HG03135 (cell line): ENCODE results near the gene MOV10.
"Not testable (repeated sequence)": the region's sequence is repeated elsewhere in the genome, so short reads cannot be mapped to it uniquely, and the experiment has no call there.

Experiments used
- ATAC-seq: cut with Tn5 transposase; IDR thresholded peaks from one replicate; pipeline ENCODE4 v1.9.1; 2021; ENCODE audit warnings: mild to moderate bottlenecking, moderate library complexity; ENCODE audit not compliant: unreplicated experiment

Gene MOV10

DNA sequence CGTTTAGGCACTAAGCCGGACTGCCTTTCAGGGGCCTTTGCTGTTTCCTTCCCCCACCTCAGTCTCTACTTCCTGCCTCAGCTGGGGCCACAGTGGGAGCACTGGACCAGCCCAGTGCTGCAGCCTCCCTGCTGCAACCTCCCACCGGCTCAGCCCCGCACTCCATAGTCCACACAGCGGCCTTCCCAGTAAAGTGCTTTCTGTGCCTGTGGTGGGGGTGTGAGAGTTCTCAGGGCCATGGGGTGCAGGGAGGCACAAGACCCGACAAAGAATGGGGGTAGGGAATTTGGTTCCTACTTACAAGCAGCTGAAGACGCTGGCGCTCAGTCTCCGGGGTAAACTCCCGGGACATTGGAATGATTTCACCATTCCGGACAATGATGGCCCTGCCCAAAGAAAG lies 37.2 kb downstream of the MOV10 start:
- ATAC-seq, result no peak

DNA sequence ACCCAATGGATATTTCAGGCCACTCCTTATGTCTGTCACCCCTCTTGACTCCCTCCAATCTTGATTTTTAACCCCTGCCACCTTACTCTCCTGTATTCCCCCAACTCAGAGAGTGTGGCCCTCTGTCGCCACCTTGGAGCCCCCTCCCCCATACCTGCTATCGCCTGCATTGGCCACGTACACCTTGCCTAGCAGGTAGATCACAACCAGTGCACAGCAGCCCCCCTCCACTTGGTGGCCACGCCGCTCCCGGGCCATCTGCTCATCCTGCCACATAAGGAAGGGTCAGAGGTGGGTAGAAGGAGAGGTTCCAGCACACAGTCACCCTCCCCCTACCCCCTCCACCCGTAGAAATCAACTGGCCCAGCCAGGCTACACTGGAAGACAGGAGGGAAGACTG lies 37.7 kb downstream of the MOV10 start:
- no peak for ATAC-seq

DNA sequence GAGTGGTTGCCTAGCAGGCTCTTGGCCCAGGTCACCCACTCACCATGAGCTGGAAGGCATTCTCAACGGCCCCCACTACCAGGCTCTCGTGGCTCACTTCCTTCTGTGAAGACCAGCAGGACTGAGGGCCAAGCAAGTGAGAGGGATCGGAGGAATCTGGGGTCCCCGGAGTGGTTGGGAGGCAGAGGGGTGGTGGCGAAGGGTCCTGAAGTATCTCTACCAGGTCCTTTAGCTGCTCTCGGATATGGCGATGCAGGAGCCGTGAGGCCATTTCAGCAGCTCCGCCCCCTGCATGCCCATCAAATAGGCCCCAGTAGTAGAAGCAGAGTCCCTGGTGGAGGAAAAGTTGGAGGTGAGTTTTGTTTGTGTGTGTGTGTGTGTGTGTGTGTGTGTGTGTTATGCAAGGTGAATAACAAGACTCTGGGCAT lies 38.3 kb downstream of the MOV10 start:
- ATAC-seq, result no peak

DNA sequence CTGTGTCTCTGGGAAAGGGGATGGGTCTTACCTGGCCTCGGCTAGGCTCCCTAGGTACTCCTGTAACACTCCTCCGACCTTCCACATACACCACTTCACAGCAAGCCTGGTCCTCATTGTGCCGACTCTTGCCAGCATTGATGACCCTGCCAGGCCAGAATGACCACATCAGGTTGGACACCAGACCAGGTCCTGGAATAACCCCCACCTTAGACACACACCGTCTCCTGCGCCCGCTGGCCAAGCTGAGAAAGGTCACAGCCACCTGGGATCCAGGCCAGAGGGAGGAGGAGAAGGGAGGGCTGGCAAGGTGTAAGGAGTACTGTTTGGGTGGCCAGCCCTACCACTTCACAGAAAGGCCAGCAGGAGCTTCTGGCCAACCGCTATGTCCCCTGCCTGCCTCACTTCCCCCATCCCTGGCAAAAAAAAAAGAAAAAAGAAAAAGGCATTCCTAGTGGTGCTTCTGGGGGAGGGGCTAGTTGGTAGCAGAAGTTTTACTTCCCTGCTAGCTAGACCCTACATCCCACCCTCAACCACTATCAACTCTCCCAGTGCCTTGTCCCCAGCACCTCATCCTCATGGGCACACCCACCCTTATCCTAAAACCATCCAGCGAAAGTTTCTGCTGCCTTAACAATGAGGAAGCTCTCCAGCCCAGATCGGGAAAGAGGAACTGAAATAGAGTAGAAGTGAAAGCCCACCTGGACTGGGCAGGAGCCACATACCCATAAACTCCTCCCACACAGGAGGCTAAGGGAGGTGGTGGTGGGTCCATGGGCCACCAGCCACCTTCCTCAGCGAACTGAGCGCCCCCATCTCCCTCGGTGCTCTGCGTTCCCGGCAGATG lies 39.2 kb downstream of the MOV10 start:
- no peak for ATAC-seq

DNA sequence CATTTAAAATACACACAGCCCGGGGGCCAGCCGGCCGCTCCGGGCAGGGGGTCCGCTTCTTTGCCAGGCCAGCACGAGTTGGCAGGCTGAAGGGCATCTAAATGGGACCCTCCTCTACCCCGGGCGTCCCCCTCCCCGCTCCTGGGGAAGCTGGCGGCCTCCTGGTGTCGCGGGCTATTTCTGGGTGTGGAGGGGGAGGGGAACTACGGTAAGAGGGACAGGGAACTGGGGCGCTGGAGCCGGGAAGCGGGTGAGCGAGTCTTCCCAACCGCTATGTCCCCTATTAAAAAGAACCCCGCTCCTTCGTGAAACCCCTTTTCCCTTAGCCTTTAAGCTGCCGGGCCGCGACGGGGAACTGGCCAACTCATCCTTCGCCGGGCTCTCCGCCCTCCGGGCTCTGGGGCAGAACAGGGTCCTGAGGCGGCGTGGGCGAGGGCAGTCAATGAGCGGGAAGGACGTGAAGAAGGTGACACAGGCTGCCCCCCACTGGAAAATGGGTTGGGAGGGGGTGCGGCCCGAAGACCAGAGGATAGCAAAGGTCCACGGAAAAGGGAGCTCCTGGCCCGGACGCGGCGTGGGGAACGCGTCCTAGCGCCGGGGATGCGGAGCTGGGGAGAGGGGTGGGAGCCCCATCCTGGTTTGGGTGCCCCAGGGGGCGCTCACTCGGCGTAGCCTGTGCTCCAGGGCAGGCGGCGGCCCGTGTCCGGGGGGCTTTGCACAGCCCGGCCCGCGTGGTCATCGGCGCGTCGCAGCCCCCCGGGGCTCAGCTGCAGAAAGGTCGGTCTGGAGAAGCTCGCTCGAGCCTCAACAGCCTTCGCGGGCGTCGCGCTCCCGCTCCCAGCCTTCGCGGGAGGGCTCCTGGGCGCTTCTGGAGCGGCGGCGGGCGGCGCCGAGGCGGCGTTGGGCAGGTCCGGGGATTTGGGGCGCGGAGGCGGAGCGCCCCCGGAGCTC lies 40.1 kb downstream of the MOV10 start:
- ATAC-seq, result peak; percentile 3

DNA sequence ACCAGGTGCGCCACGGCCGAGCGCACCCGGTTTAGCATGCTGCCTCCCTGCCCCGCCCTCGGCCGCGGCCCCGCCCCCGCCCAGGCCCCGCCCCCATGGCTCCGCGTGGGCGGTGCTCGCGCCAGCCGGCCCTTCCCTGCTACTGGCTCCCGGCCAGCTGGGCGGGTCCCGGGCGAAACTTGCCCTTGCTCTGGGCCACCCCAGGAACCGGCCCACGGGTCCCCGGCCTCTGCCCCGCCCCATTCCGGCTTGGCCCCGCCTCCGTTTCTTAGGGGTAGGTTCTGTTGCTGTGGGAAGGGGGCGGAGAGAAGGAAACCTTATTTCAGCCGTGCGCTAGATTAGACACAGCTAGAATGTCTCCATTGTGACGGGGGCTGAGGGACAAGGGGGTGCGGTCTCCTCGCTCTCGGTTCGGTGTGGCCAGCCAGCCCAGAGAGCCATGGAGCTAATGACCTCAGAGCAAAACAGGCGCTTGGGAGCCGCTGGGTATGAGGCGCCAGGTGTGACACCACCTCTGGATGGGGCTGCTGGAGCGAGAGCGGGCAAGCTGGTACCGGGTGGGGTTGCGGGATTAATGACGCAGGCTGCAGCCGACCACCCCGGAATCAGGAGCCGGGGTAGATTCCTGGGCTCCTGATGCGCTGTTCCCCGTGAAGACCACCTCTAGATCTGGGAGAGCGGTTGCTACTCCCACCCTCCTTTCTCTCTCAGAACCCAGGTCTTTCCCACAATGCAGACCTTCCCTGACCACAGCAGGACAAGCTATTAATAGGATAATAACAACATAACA lies 41.0 kb downstream of the MOV10 start, which contains the start of gene PPM1J:
PPM1J (minus strand) TSS at position 69 of the 790 bp plus-strand sequence; CDS start at position 38, 31 bp downstream.
- ATAC-seq, result peak; percentile 77

DNA sequence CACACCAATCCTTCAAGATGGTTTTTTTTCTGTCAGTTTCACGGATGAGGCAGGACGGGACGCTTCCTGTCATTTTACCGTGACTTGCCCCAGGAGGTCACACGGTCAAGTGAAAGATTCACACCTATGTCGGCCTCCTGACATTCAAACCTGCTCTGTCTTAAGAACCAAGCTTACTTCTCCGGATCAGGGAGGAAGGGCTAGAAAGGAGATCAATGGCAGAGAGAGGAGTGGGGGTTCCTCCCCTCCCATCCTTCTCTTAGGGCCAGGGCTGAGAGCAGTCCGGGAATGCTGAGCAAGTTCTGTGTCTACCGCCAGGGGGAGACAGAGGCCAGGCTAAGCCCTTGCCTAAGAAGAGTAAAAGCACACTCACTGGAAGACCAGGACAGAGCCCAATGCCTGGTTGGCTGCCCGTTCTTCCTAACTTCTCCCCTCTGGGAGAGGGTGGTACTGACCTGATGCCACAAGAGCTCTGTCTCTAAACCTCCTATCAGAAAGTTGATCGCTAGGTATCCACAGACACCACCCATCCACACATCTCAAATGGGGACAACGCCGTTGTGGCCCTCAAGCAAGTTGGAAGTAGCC lies 41.8 kb downstream of the MOV10 start:
- ATAC-seq, result no peak

DNA sequence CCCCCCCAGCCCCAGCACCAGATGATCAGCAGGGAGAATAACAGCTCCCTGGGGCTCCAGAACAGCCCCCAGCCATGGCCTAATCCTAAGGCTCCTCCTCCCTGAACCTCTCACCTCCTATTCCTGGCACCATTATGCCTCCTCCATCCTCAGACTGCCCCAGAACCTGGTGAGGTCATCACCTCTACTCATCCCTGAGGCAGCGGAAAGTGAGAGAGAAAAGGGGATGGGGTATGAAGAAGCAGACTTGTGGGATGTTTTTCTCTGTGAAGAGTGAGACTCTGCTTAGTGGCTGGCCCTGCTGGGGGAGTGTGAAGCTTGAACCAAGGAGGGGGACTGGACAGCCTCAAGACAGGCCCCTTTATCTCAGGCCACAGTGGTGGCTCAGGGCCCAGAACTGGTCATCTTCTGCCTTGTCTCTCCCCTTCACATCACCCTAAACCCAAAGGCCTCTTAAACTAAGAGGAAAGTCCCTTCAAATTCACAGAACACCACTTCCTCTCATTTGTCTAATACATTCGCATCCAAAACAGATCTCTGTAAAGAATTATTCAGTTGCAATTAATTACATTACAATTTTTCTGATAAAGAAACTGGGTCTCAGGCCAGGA lies 42.9 kb downstream of the MOV10 start:
- no peak for ATAC-seq

DNA sequence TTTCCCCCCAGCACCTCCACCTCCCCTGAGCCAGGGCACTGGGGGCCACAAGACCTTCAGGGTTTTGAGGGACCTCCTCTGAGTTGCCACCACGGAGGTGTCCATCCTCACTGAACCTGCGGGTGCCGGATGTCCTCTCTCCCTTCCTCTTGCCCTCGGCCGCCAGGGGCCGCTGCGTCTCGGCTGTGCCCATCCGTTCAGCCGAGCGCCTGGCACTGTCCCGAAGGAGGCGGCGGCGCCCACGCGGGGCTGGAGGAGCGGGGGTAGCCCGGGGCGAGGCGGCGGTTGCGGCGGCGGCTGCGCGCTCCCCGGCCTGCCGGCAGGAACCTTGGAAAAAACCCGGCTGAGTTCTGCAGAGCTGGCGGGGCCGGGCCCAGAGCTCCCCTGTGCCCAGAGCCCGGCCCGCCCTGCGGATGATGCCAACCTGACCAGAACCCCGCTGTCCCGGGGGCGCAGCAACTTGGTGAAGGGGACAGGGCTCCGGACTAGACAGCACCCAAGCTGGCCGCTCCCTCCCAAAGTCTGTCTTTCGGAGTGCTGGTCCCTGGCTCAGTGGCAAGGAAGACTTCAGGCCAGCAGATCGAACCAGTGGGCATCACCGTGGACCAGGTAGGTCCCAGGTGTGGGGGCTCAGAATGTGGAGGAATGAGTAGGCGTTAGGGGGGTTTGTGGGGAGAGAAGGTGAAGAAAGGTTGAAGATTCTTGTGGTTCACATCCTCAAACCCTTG lies 44.4 kb downstream of the MOV10 start:
- no peak for ATAC-seq

DNA sequence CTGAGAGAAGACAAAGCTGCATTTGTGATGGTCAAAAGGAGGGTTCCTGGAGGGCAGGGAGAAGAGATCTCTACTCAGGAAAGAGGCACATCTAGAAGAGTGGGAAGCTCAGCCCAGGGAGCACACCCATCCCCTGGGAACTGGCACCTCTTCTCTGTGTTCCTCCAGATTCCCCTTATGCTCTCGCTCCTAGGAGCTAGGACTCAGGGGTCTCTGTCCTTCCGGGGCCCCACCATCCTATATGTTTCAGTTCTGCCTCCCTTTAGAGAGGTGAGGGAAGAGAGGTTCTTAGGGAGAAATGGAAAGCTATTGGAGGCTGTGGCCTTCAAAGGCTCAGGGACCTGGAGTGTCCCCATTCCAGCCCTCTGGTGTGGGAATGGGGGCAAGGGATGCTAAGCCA lies 45.2 kb downstream of the MOV10 start:
- no peak for ATAC-seq

DNA sequence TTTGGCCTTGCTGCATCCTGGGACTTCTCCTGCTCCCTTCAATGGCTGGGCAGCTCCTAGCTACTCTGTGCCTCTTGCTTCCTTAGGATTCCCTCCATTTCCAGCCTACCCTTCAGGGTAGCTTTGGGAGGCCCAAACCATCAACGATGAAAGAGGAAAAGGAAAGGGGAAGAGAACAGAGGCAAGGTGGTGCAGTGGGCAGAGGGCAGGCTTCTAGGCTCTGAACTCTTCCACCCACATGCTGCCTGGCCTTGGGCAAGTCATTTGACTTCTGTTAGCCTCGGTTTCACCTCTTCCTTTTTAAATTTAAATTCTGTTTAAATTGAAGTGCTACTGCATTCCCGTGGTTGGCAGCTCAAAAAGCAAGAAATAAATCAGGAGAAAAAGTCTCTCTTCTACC lies 46.3 kb downstream of the MOV10 start:
- no peak for ATAC-seq

DNA sequence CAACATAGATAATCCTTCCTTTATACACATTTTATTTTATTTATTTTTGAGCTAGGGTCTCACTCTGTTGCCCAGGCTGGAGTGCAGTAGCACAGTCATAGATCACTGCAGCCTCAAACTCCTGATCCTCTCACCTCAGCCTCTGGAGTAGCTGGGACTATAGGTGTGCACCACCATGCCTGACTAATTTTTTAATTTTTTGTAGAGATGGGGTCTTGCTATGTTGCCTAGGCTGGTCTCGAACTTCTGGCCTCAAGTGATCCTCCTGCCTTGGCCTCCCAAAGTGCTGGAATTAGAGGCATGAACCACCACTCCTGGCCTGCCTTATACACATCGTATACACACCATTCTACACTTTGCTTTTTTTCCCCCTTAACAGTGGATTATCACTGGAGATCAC lies 46.8 kb downstream of the MOV10 start:
- not testable (repeated sequence) for ATAC-seq

DNA sequence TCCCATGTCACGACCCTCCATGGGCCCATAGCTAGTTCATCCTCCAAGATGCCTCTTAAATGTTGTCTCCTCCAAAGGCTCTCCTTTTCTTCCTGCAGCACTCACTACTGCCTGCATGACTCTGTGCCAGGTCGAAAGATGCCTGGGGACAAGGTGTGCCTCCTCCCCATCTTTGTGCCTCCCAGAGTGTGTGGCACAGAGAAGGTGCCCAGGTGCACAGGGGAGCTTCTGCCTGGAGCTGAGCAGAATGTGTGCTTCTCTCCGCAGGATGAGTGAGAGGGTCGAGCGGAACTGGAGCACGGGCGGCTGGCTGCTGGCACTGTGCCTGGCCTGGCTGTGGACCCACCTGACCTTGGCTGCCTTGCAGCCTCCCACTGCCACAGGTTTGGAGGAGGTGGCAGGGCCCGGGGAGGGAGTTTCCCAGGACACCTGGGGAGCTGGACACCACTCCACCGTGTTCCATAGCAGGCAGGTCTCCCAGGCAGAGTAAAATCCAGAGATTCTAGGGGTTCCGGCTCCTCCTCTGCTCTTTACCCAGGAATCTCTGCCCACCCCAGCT lies 47.6 kb downstream of the MOV10 start:
- no peak for ATAC-seq

DNA sequence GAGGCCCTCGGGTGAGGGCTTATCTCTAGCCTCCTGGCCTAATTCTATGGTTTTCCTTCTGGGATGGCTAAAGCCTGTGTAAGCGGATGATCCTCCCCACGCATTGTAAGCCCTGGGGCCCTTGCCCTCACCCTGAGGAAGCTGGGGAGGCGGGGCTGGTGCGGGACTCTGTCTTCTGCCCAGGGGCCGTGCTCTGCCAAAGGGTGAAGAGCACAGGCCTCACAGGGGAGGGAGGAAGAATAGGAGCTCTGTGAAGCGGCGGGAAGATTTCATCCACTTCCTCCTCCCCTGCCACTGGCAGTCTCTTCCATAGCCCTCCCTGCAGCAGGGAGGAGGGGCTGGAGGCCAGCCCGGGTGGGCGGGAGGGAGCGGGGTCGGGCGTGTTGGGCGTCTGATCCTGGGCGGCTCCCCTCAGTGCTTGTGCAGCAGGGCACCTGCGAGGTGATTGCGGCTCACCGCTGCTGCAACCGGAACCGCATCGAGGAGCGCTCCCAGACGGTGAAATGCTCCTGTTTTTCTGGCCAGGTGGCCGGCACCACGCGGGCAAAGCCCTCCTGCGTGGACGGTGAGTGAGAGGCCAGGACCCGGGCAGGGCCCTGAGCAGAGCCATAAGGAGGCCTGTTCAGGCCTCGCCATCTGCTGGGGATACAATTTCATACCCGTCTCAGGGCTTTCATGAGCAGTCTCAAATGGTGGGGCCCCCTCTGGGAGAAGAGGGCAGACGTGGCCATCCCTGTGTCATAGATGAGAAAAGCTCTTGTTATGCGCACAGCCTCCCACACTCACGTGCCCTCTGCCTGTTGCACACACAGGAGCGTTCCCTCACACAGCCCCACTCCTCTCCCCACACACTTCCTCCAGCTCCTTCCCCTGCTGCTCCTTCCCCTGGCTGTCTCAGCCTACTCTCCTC lies 48.4 kb downstream of the MOV10 start:
- no peak for ATAC-seq

DNA sequence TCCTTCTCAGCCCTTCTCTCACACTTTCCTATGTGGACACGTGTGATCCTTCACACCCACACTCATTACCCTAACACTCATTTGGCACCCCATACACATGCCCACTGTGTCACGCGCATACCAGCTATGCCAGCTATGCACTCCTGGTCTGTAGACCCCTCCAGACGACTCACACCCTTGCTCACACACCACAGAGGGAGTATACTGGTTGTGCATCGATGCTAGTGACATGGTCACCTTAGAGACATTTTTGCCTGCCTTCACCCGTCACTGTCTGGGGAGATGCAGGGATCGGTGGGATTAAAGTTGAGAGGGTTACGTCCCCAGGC lies 49.0 kb downstream of the MOV10 start:
- no peak for ATAC-seq

DNA sequence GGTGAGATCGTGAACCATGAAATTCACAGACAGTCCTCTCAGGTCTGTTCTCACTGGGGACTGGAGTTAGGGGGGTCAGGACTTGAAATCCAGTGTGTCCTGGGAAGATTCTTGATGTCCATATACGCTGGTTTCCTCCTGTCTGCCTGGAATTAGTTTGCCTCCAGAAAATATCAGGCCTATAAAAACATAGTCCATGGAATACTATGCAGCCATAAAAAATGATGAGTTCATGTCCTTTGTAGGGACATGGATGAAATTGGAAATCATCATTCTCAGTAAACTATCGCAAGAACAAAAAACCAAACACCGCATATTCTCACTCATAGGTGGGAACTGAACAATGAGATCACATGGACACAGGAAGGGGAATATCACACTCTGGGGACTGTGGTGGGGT lies 49.8 kb downstream of the MOV10 start:
- not testable (repeated sequence) for ATAC-seq

DNA sequence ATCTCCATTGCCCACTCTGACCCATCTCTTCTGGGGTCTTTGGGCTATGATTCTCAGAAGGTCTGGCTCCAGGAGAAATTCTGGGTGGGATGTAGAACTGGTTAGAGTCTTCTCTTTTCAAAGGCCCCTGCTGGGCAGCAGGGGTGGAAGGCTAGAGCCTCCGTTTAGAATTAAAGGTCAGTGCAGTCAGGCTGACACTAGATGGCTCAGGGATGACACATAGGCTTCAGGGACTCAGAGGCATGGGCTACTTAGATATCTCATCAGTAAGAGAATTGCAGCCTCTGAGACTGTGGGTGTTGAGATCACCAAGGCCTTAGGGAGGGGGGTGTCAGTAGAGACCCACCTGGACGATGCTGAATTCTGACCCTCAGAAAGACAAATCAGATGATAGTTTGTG lies 53.3 kb downstream of the MOV10 start:
- ATAC-seq, result no peak

DNA sequence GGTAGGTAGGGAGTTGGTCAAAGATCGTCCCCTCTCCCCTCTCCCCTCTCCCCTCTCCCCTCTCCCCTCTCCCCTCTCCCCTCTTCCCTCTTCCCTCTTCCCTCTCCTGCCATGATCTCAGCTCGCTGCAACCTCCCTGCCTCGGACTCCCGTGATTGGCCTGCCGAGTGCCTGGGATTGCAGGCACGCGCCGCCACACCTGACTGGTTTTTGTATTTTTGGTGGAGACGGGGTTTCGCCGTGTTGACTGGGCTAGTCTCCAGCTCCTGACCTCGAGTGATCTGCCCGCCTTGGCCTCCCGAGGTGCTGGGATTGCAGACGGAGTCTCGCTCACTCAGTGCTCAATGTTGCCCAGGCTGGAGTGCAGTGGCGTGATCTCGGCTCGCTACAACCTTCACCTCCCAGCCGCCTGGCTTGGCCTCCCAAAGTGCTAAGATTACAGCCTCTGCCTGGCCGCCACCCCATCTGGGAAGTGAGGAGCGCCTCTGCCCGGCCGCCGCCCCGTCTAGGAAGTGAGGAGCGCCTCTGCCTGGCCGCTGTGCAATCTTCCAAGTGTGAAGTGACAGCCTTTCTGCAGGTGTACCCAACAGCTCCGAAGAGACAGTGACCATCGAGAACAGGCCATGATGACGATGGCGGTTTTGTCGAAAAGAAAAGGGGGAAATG lies 54.0 kb downstream of the MOV10 start:
- ATAC-seq, result not testable (repeated sequence)
